AG08396 (cell line): ENCODE results near the gene PGM2.
"Not testable (repeated sequence)": the region's sequence is repeated elsewhere in the genome, so short reads cannot be mapped to it uniquely, and the experiment has no call there.

Source experiments
- DNase-seq: peaks from one replicate; pipeline ENCODE4 v3.0.0; 2012; ENCODE audit warnings: low spot score, mixed read lengths

PGM2 gene

DNA sequence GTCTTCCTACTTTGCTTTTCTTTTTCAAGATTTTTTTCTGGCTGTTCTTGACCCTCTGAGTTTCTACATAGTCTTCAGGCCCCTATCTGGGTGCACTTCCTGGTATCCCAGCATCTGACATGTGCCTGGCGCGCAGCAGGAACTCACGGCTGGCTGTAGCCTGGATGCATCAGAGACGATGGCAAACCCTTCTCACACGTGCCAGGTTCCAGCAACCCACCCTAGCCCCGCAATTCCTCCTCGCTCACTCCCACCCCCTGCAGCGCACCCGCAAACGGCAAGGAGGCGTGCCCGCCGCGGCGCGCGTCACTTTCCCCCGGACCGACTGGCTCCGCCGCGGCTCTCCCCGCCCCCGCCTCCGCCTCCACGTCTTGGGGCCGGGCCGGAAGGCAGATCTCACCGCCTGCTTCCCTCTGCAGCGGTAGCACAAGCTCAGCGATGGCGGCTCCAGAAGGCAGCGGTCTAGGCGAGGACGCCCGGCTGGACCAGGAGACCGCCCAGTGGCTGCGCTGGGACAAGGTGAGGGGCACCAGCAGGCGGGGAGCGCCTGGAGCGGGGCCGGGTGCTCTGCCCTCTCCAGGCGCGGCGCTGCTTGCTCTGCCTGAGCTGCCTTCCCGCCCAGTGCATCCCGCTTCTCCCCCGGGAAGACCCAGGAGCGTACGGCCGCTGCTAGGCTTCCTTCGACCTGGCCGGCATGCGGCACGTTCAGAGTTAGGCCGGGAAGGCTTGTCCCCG is at the start of gene PGM2:
Gene PGM2 (plus strand): TSS at position 392 of the 735 bp plus-strand sequence. CDS start 47 bp downstream, at position 439.
- peak; percentile 91 for DNase-seq

DNA sequence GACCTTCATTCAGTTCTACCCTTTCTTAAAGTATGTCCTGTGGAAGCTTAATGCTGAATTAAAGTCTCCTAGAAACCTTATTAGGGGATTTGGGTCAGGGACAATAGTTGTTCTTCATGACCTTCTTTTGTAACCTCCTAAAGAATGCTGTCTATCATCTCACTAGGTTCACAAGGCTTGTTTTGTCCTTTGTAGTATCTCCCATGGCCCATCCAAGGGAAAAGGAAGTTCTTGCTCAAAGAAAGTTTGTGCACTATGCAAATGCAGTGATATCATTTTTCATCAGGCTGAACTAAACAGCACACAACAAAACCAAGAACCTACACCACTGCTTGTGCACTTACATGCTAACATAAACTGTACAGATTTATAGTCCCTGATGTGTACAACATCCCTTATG is 46.6 kb upstream of the PGM2 start:
- DNase-seq = no peak

DNA sequence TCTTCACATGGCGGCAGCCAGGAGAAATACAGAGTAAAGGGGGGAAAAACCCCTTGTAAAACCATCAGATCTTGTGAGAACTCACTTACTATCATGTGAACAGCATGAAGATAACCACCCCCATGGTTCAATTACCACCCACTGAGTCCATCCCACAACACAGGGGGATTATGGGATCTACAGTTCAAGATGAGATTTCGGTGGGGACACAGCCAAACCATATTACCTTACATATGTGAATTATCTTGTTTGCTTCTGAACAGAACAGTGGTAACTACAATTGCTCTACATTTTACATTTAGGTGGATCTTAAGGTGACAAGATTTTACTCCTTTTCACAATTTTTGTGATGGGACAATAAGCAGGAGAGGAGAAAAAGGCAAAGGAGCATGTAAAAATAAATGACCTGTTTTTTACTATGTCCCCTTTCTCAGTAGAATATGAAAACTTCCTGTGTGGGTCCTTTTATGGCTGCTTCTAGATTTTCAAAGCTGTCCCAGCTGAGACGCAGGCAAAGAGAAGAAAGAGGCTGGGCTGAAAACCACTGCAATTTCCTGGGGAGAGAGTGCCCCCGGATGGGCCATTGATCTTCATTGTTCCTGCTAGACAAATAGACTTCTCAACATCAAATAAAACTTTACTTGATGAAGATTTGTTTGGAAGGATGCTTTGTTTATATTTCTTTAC is 45.9 kb upstream of the PGM2 start:
- no peak for DNase-seq

DNA sequence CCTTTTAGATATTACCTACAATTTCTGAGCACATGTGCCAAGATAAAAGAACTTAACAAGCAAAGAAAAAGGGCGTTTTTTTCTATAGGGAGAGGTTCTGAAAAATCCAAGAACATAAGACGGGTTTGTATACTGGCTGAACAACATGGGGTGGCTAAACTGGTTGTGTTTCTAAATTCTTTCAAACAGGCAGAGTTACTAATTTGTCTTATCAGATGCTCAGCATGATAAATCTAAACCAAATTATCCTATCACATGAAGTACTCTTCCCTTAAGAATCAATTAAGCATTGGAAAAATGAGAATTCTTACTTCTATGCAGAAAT is 45.4 kb upstream of the PGM2 start:
- DNase-seq = no peak

DNA sequence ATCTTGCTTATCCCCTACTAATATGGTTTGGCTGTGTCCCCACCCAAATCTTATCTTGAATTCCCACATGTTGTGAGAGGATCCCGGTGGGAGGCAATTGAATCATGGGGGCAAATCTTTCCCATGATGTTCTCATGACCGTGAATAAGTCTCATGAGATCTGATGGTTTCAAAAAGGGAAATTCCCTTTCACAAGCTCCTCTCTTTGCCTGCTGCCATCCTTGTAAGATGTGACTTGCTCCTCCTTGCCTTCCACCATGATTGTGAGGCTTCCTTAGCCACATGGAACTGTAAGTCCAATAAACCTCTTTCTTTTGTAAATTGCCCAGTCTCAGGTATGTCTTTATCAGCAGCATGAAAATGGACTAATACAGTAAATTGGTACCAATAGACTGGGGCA is 40.2 kb upstream of the PGM2 start:
- DNase-seq = not testable (repeated sequence)

DNA sequence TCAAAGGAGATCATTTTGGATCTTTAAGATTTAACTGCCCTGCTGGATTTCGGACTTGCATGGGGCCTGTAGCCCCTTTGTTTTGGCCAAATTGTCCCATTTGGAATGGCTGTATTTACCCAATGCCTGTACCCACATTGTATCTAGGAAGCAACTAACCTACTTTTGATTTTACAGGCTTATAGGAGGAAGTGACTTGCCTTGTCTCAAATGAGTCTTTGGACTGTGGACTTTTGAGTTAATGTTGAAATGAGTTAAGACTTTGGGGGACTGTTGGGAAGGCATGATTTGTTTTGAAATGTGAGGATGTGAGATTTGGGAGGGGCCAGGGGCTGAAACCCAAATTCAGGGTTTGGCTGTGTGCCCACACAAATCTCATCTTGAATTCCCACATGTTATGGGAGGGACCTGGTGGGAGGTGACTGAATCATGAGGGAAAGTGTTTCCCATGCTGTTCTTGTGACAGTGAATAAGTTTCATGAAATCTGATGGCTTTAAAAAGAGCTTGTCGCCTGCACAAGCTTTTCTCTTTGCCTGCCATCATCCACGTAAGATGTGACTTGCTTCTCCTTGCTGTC is 38.5 kb upstream of the PGM2 start:
- DNase-seq = not testable (repeated sequence)

DNA sequence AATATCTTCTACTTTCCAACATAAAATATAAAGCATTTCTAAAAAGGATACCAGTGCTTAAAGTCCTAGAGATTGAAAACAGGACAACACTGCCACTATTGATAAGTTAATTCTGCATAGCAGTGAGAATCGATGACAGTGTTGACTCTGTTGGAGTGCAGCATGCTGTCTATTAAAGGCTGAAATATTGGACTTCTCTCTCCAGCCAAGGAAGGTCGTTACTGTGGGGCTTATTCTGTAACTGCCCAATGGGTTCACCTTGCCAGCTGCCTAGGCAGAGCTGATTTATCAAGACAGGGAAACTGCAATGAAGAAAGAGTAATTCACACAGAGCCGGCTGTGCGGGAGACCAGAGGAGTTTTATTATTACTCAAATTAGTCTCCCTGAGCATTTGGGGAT is 37.7 kb upstream of the PGM2 start:
- DNase-seq = no peak

DNA sequence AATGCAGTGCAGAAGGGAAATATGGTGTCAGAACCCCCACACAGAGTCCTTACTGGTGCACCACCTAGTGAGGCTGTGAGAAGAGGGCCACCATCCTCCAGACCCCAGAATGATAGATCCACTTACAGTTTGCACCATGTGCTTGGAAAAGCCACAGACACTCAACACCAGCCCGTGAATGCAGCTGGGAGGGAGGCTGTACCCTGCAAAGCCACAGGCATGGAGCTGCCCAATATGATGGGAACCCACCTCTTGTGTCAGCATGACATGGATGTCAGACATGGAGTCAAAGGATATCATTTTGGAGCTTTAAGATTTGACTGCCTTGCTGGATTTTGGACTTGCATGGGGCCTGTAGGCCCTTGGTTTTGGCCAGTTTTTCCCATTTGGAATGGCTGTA is 34.2 kb upstream of the PGM2 start:
- no peak for DNase-seq

DNA sequence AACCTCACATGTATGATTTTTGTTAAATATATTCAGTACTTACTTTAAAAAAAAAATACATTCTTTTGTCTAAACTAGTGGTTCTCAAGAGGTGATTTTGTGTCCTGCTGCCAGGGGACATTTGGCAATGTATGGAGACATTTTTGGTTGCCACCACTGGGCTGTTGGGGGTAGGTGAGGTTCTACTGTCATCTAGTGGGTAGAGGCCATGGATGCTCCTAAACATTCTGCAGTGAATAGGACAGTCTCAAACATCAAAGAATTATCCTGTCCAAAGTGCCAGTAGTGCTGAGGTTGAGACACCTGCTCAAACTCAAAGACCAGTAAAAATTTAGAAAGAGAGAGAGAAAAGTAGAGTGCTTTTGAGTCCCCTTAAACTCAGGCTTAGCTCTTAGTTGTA is 32.9 kb upstream of the PGM2 start:
- peak; percentile 14 for DNase-seq

DNA sequence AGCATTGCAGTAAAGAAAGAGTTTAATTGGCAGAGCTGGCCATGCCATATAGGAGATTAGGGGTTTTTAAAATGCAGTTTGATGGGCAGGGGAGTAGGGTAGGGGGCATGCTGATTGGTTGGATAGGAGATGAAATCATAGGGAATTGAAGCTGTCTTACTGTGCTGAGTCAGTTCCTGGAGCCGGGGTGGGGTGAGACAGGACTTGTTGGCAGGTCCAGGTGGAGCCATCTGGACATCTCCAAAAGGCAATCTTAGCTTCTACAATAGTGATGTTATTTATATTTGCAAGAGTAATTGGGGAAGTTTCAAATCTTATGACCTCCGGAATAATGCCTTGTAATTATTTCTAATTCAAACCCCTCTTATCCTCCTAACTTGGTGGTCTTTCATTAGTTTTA is 32.4 kb upstream of the PGM2 start:
- DNase-seq = no peak

DNA sequence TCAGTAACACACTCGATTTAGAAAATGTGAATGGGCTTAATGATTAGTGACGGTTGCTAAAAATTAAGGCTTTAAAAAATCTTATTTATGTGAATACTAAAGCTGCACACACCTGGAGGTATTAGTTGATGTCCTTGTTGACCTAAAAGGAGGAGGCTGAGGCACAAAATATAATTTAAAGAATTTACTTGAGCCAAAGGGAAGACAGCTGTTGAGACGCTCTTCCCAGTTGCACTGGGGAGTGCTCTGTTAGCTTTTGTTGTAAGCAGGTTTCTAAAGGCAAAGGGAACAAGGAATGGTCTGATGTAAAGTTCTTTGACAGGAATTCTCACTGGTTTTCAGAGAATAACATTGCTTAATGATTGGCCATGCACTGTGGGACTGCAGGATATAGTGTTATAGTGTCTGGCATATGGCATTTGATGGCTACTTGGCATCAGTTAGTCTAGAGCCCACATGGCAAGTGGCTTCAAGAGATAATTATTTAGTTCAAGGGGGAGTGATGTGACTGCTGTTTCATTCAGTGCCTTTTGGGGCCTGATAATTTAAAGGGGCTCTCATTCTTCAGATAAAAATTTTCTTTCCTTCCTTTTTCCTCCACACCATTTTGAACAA is 30.8 kb upstream of the PGM2 start:
- no peak for DNase-seq

DNA sequence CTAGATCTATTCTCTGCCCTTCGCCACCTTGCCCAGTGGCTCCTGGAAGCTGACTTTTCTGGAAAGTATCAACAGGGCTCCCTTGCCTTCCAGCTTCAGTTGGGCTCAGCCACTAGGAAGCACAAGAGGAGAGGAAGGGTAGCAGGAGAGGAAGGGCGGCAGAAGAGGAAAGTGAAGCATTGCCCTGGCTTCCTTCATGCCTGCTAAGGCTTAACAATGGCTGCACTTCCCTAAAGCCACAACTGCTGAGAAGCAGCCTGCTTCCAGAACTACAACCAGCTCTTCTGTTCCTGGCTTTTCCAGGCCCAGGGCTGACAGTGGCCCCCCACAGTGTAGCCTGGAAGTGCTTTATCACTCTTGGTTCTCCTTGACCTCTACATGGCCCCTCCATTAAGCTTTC is 29.1 kb upstream of the PGM2 start:
- no peak for DNase-seq

DNA sequence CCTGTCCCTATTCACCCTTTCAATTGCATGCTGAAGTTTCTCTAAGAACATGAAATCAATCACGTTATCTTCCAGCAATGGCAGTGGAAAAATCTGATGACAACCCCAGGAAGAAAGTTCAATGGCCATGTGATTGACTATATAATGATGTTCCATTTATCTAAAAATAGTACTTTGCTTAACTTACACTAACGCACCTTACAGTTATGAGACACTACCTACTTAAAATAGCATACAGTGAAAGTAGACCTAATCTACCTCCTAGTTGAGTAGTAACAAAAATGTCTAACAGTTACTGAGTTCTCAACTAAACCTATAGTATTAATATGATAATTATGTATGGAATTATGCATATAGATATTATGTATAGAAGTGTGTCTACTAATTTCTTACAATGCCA is 28.6 kb upstream of the PGM2 start:
- no peak for DNase-seq

DNA sequence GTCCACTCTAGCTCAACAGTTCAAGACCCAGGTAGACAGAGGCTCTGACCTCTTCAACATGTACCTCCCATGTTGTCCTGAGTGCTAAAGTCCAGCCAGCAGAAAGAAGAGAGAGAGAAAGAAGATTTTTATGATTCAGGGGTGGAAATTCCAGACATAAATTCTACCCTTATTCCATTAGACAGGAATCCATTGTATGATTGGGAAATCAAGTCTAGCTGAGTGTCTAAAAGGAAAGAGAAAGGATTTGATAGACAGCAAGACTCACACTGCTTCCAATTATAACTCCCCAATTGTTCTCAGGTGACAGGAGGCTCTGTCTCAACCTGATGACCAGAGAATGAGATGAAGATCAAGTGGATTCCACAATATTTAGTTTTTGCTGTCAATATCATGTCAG is 27.9 kb upstream of the PGM2 start:
- no peak for DNase-seq

DNA sequence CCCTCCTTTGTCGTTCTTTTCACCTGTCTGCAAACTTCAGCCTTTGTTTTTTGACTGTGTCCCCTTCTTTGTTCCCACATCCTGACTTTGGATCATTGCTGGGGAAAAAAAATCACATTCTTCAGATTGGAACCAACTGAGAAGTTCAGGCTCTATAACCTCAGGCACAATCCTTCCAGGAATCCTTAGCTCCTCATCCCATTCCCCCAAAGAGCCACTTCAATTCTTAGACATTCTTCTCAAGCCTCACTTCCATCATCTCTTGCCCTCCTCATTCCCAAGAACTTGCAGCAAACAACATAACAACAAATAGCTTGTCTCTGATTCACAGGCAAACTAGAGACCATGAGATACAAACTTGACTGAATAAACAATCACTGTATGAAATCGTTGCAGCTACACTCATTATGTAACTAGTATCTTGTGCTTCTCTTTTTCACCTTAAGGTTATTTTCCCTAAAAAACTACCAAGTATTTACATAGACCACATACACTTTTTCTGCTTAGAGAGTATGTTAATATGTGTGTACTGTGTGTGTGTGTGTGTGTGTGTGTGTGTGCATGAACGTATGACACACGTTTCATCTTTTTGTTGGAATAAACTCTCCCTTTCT is 26.4 kb upstream of the PGM2 start:
- no peak for DNase-seq

DNA sequence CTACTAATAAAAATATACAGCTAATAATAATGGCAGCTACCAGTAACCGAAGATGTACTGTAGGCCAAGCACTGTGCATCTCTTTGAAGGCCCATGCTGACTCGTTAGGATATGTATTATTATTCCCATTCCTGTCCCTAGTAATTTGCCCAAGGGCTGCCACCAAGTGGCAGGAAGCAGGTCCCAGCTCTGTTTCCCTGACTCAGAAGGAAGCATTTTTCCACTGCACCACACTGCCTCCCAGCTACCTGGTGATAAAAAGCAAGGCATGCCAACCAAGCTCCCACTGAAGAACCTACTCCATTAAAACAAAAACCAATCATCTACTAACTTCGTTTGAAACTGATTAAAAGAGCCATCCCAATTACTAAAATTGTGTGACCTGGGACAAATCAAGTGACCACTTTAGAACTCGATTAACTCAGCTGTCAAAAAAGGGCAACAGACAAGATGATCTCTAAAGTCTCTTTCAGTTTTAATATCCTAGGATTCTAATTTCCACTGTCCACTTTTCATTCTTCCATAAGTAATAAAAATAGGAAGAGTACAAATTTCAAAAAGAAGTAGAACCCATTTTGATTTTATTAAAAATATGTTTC is 24.3 kb upstream of the PGM2 start:
- peak; percentile 52 for DNase-seq

DNA sequence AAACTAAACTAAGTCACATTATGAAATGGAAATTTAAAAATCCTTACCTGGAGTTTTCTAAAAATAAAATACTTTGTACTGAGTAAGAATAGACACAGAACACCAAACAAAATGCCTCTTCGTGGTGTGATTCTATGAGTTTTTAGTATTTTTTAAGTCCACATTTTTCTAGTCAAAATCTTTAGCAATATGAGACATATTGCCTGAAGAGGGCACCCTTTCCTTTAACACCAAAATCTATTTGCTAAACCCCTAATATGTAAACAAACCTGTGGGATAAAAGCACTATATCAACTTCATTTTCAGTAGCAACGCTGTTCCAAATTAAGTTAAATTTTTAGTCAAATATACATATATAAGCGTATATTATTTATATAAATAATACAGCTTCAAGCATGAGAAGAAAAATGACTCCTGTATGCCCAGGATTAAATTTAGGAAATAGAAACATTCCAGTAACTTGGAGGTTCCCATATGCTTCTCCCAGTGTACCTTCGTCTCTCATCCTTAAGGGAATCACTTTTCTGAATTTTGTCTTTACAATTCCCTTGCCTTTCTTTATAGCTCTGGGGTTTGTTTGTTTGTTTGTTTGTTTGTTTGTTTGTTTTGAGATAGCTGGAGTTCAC is 23.0 kb upstream of the PGM2 start:
- no peak for DNase-seq

DNA sequence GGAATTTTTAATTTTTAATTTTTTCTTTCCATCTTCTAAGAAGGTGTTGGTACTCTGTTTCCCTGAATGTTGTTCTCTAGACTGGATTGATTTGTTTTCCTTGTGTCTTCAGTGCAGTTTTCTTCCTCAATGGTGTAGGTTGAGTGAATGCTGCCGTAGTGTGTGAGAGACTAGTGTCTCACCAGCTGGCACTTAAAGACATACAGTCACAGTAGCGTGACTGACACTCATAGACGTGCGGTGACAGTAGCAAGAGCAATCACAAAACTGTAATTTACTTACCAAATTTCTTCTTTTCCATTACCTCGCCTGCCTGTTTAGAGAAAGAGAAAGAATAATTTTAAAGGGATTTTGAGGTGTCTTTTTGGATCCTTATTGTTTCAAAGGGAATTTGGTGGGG is 21.4 kb upstream of the PGM2 start:
- no peak for DNase-seq

DNA sequence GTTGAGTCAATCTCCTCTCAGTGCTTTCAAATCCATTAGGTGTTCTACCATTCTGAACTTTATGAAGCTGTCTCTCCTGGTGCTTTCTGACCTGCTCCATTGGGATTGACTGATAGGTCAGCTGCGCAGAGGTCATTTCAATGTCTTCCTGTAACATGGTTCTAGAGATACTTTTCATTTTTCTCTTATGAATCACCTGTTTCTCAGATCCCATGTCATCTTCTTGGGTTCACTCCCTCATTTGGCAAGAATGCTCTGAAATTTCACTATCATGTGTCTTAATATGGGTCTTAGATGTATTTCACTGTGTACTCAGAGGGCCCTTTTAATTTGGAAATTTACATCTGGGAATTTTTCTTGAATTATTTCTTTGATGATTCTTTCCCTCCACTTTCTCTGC is 13.8 kb upstream of the PGM2 start:
- DNase-seq = peak; percentile 56

DNA sequence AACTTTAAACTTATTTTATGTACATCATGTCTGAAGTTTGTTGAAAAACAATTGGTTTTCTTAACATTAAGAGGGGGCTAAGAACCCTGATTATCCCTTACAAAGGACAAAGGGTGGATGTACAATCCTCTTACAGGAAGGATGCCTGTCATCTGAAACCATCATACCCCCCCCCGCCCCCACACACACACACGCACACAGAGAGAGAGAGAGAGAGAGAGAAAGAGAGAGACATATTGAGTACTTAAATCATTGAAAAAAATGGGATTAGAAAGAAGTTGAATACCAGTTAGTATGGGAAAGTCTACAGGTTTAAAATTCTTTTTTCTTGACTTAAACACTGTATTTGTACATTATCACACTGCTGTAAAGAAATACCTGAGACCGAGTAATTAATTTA is 10.9 kb upstream of the PGM2 start:
- DNase-seq = no peak

DNA sequence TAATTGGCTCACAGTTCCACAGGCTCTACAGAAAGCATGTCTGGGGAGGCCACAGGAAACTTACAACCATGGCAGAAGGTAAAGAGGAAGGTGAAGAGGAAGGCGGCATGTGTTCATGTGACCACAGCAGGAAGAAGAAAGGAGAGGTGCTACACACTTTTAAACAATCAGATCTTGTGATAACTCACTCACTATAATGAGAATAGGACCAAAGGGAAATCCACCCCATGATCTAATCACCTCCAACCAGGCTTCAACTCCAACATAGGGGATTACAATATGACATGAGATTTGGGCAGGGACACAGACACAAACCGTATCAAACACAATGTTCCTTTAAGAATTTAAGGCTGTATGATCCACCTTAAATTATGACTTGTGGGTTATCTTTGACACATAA is 10.5 kb upstream of the PGM2 start:
- DNase-seq = no peak

DNA sequence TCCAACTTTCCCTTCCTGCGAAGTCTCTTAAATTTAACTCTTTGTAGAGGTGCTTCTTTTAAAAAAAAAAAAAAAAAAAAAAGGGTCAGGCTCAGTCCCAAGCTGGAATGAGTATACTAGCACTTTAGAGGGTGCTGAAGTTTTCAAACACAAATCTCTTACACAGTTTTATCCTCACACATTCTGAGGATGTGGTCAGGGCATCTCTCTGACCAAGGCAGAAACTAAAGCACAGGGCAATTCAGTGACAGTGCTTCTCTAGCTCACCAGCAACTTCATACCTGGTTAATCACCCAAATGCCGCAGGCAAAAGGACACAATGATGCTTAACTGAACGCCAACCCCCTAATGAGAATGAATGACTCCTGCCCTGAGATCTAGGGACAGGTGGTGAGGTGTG is 9.8 kb upstream of the PGM2 start:
- DNase-seq = no peak
